GM12873 (cell line): ENCODE results near the gene HDAC9.

Experiments used
- CTCF ChIP-seq: IDR thresholded peaks from 2 replicates; pipeline ENCODE4 v1.5.1; 2012; ENCODE audit warnings: low read depth, mild to moderate bottlenecking, moderate library complexity, low read length, control low read depth; ENCODE audit not compliant: insufficient read depth; ENCODE audit errors: missing control alignments

Gene HDAC9

GRCh38 chr7:18778594-18778993 is 283.0 kb downstream of the HDAC9 start:
- TF ChIP-seq CTCF = no peak

GRCh38 chr7:18780266-18780665 is 284.7 kb downstream of the HDAC9 start:
- no peak for TF ChIP-seq CTCF

- TF ChIP-seq CTCF = no peak
These were observed 285.4 kb downstream of the HDAC9 start for GRCh38 chr7:18780938-18781337.

GRCh38 chr7:18786196-18786727 is 290.7 kb downstream of the HDAC9 start:
- no peak for TF ChIP-seq CTCF

- TF ChIP-seq CTCF = no peak
These were observed 291.2 kb downstream of the HDAC9 start for GRCh38 chr7:18786796-18787195.

GRCh38 chr7:18788026-18788425 is 292.5 kb downstream of the HDAC9 start:
- TF ChIP-seq CTCF = no peak

GRCh38 chr7:18792871-18793595 is 297.5 kb downstream of the HDAC9 start:
- TF ChIP-seq CTCF = no peak
